Dermis lymphatic vessel endothelial cell (primary cell): ENCODE results near the gene CRIM1. TPM values are rescaled to one million over a fixed set of nuclear protein-coding genes. Genes with fewer than 3 reads are reported as not detected.

Experiments
- total RNA-seq: library from RNA; depleted of rRNA; stranded (reverse); fragments of >200 nt; gene quantifications from 2 replicates; pipeline ENCODE4 v1.2.1, GENCODE V29; 2014

CRIM1 gene, protein sequence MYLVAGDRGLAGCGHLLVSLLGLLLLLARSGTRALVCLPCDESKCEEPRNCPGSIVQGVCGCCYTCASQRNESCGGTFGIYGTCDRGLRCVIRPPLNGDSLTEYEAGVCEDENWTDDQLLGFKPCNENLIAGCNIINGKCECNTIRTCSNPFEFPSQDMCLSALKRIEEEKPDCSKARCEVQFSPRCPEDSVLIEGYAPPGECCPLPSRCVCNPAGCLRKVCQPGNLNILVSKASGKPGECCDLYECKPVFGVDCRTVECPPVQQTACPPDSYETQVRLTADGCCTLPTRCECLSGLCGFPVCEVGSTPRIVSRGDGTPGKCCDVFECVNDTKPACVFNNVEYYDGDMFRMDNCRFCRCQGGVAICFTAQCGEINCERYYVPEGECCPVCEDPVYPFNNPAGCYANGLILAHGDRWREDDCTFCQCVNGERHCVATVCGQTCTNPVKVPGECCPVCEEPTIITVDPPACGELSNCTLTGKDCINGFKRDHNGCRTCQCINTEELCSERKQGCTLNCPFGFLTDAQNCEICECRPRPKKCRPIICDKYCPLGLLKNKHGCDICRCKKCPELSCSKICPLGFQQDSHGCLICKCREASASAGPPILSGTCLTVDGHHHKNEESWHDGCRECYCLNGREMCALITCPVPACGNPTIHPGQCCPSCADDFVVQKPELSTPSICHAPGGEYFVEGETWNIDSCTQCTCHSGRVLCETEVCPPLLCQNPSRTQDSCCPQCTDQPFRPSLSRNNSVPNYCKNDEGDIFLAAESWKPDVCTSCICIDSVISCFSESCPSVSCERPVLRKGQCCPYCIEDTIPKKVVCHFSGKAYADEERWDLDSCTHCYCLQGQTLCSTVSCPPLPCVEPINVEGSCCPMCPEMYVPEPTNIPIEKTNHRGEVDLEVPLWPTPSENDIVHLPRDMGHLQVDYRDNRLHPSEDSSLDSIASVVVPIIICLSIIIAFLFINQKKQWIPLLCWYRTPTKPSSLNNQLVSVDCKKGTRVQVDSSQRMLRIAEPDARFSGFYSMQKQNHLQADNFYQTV
- total RNA-seq = 170 and 581 TPM in 2 replicates

GRCh38 chr2:36355151-36355889, at the start of gene CRIM1:
TSS of gene CRIM1 (plus strand) at chr2:36355778. CDS start at chr2:36356293, 515 bp downstream.

DNA sequence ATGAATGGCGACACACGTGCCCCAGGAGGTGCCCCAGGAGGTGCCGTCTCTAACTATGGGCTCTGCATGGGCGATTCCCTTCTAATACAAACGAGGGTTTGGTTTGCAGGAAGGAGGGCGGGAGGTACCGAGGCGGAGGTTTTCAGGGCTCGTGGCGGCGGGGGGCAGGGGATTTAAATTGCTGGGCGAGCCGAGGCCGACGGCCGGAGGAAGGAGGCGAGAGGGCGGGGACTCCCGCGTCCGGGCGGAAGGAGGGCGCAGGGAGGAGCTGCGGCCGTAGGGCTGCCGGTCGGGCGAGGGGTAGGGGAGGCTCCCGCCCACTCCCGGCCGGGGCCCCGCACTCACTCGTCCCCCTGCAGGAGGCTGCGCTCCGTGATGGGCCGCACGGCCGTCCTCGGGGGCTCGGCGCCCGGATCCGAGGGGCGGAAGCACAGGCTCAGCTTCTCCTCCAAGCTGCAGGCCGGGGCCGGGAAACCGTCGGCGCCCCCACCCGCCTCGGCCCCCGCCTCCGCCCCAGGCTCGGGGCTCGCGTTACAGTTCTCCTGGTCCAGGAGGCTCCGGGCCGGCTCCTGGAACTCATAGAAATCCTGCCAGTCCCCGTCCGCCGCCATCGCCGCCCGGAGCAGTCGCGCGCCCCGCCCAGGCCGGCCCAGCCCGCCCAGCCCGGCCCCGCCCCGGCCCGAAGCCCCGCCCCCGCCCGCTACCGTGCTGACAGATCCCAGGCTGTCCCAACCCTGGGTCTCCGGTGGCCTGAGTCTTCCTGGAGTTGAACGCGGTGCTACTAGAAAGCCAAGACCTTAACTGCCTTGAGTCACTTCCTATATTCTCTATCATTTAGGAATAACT, 242.2 kb downstream of the CRIM1 start, which contains the start of gene FEZ2:
TSS of gene FEZ2 (minus strand) at position 637 of the 846 bp plus-strand sequence. CDS start at position 611, 26 bp downstream.

Other genes with a start within 250 kb of the CRIM1 start
- 63.3 and 73.7 TPM in 2 replicates for gene FEZ2, start 242.4 kb downstream of the CRIM1 start, total RNA-seq